Measurements from ENCODE around the gene SLC2A1. TPM values are rescaled to one million over a fixed set of nuclear protein-coding genes. Genes with fewer than 3 reads are reported as not detected.

SLC2A1 gene
- polyA plus RNA-seq, 2 donors = 70.3 to 115 TPM

GRCh38 chr1:42999308-42999707, 40.6 kb upstream of the SLC2A1 start:
- H3K4me1 ChIP-seq (ENCODE audit: control insufficient read depth in 2 of 2, insufficient read depth in 2 of 2, low read length in 1 of 2) = no peaks in the 10 kb centered on the region
- no peak overlapping the region for H3K4me3 ChIP-seq (ENCODE audit: low read depth in 1 of 2, low read length in 2 of 2)
- H3K27me3 ChIP-seq (ENCODE audit: control insufficient read depth in 1 of 2, insufficient read depth in 2 of 2, low read length in 2 of 2) = no peaks in the 10 kb centered on the region
- H3K9me3 ChIP-seq (ENCODE audit: control insufficient read depth in 2 of 2, insufficient read depth in 1 of 2, low read depth in 1 of 2, low read length in 1 of 2) = no peaks in the 10 kb centered on the region
- H3K27ac ChIP-seq (ENCODE audit: low read depth in 2 of 2, low read length in 1 of 2) = no peak overlapping the region
- H3K36me3 ChIP-seq (ENCODE audit: control insufficient read depth in 2 of 2, insufficient read depth in 2 of 2, low read length in 1 of 2) = no peaks in the 10 kb centered on the region

GRCh38 chr1:42998386-42998785, 39.7 kb upstream of the SLC2A1 start:
- no peaks in the 10 kb centered on the region for H3K36me3 ChIP-seq (ENCODE audit: control insufficient read depth in 2 of 2, insufficient read depth in 2 of 2, low read length in 1 of 2)
- WGBS, 2 donors = 39 to 48% methylated on average over 2 of the region's 2 CpGs
- no peaks in the 10 kb centered on the region for H3K27me3 ChIP-seq (ENCODE audit: control insufficient read depth in 1 of 2, insufficient read depth in 2 of 2, low read length in 2 of 2)
- H3K9me3 ChIP-seq (ENCODE audit: control insufficient read depth in 2 of 2, insufficient read depth in 1 of 2, low read depth in 1 of 2, low read length in 1 of 2) = no peaks in the 10 kb centered on the region
- H3K27ac ChIP-seq (ENCODE audit: low read depth in 2 of 2, low read length in 1 of 2) = no peak overlapping the region
- no peak overlapping the region for H3K4me3 ChIP-seq (ENCODE audit: low read depth in 1 of 2, low read length in 2 of 2)
- peaks cover 0 to 3% of the 10 kb centered on the region in 2 donors for H3K4me1 ChIP-seq (ENCODE audit: control insufficient read depth in 2 of 2, insufficient read depth in 2 of 2, low read length in 1 of 2)

- 59 to 67% methylated on average over 6 of the region's 6 CpGs for WGBS, 2 donors
- Histone ChIP-seq H3K4me3 (ENCODE audit: low read depth in 1 of 2, low read length in 2 of 2) (no peak overlapping the region), H3K4me1 (ENCODE audit: control insufficient read depth in 2 of 2, insufficient read depth in 2 of 2, low read length in 1 of 2) (peaks cover 0 to 3% of the 10 kb centered on the region in 2 donors), H3K36me3 (ENCODE audit: control insufficient read depth in 2 of 2, insufficient read depth in 2 of 2, low read length in 1 of 2) (no peaks in the 10 kb centered on the region), H3K27ac (ENCODE audit: low read depth in 2 of 2, low read length in 1 of 2) (no peak overlapping the region), H3K9me3 (ENCODE audit: control insufficient read depth in 2 of 2, insufficient read depth in 1 of 2, low read depth in 1 of 2, low read length in 1 of 2) (no peaks in the 10 kb centered on the region), H3K27me3 (ENCODE audit: control insufficient read depth in 1 of 2, insufficient read depth in 2 of 2, low read length in 2 of 2) (no peaks in the 10 kb centered on the region)
These were observed 37.8 kb upstream of the SLC2A1 start for GRCh38 chr1:42996384-42996970.

- H3K36me3 ChIP-seq (ENCODE audit: control insufficient read depth in 2 of 2, insufficient read depth in 2 of 2, low read length in 1 of 2) = no peaks in the 10 kb centered on the region
- H3K4me3 ChIP-seq (ENCODE audit: low read depth in 1 of 2, low read length in 2 of 2) = no peak overlapping the region
- 50 to 63% methylated on average over 8 of the region's 8 CpGs for WGBS, 2 donors
- H3K27me3 ChIP-seq (ENCODE audit: control insufficient read depth in 1 of 2, insufficient read depth in 2 of 2, low read length in 2 of 2) = no peaks in the 10 kb centered on the region
- no peak overlapping the region for H3K27ac ChIP-seq (ENCODE audit: low read depth in 2 of 2, low read length in 1 of 2)
- H3K4me1 ChIP-seq (ENCODE audit: control insufficient read depth in 2 of 2, insufficient read depth in 2 of 2, low read length in 1 of 2) = peaks cover 0 to 3% of the 10 kb centered on the region in 2 donors
- no peaks in the 10 kb centered on the region for H3K9me3 ChIP-seq (ENCODE audit: control insufficient read depth in 2 of 2, insufficient read depth in 1 of 2, low read depth in 1 of 2, low read length in 1 of 2)
These were observed 35.0 kb upstream of the SLC2A1 start for GRCh38 chr1:42993502-42994136.

- Histone ChIP-seq H3K4me1 (ENCODE audit: control insufficient read depth in 2 of 2, insufficient read depth in 2 of 2, low read length in 1 of 2) (peaks cover 0 to 3% of the 10 kb centered on the region in 2 donors), H3K4me3 (ENCODE audit: low read depth in 1 of 2, low read length in 2 of 2) (no peak overlapping the region), H3K27ac (ENCODE audit: low read depth in 2 of 2, low read length in 1 of 2) (no peak overlapping the region), H3K36me3 (ENCODE audit: control insufficient read depth in 2 of 2, insufficient read depth in 2 of 2, low read length in 1 of 2) (no peaks in the 10 kb centered on the region), H3K27me3 (ENCODE audit: control insufficient read depth in 1 of 2, insufficient read depth in 2 of 2, low read length in 2 of 2) (no peaks in the 10 kb centered on the region), H3K9me3 (ENCODE audit: control insufficient read depth in 2 of 2, insufficient read depth in 1 of 2, low read depth in 1 of 2, low read length in 1 of 2) (no peaks in the 10 kb centered on the region)
- WGBS, 2 donors = 68 to 79% methylated on average over 5 of the region's 5 CpGs
These were observed 33.4 kb upstream of the SLC2A1 start for GRCh38 chr1:42992054-42992571.

GRCh38 chr1:42990757-42991346, 32.2 kb upstream of the SLC2A1 start:
- no peak overlapping the region for H3K27ac ChIP-seq (ENCODE audit: low read depth in 2 of 2, low read length in 1 of 2)
- WGBS, 2 donors = 82 to 83% methylated on average over 9 of the region's 9 CpGs
- H3K36me3 ChIP-seq (ENCODE audit: control insufficient read depth in 2 of 2, insufficient read depth in 2 of 2, low read length in 1 of 2) = no peaks in the 10 kb centered on the region
- H3K4me3 ChIP-seq (ENCODE audit: low read depth in 1 of 2, low read length in 2 of 2) = no peak overlapping the region
- H3K4me1 ChIP-seq (ENCODE audit: control insufficient read depth in 2 of 2, insufficient read depth in 2 of 2, low read length in 1 of 2) = peaks cover 0 to 3% of the 10 kb centered on the region in 2 donors
- H3K9me3 ChIP-seq (ENCODE audit: control insufficient read depth in 2 of 2, insufficient read depth in 1 of 2, low read depth in 1 of 2, low read length in 1 of 2) = no peaks in the 10 kb centered on the region
- no peaks in the 10 kb centered on the region for H3K27me3 ChIP-seq (ENCODE audit: control insufficient read depth in 1 of 2, insufficient read depth in 2 of 2, low read length in 2 of 2)

- Histone ChIP-seq H3K36me3 (ENCODE audit: control insufficient read depth in 2 of 2, insufficient read depth in 2 of 2, low read length in 1 of 2) (peaks cover 0 to 2% of the 10 kb centered on the region in 2 donors), H3K27ac (ENCODE audit: low read depth in 2 of 2, low read length in 1 of 2) (no peak overlapping the region), H3K4me1 (ENCODE audit: control insufficient read depth in 2 of 2, insufficient read depth in 2 of 2, low read length in 1 of 2) (no peaks in the 10 kb centered on the region), H3K9me3 (ENCODE audit: control insufficient read depth in 2 of 2, insufficient read depth in 1 of 2, low read depth in 1 of 2, low read length in 1 of 2) (no peaks in the 10 kb centered on the region), H3K27me3 (ENCODE audit: control insufficient read depth in 1 of 2, insufficient read depth in 2 of 2, low read length in 2 of 2) (no peaks in the 10 kb centered on the region), H3K4me3 (ENCODE audit: low read depth in 1 of 2, low read length in 2 of 2) (no peak overlapping the region)
- 83 to 93% methylated on average over 1 of the region's 1 CpG for WGBS, 2 donors
These were observed 25.0 kb upstream of the SLC2A1 start for GRCh38 chr1:42983693-42984092.

GRCh38 chr1:42983253-42983652, 24.6 kb upstream of the SLC2A1 start:
- no peaks in the 10 kb centered on the region for H3K9me3 ChIP-seq (ENCODE audit: control insufficient read depth in 2 of 2, insufficient read depth in 1 of 2, low read depth in 1 of 2, low read length in 1 of 2)
- 57 to 60% methylated on average over 3 of the region's 3 CpGs for WGBS, 2 donors
- no peak overlapping the region for H3K4me3 ChIP-seq (ENCODE audit: low read depth in 1 of 2, low read length in 2 of 2)
- no peak overlapping the region for H3K27ac ChIP-seq (ENCODE audit: low read depth in 2 of 2, low read length in 1 of 2)
- no peaks in the 10 kb centered on the region for H3K4me1 ChIP-seq (ENCODE audit: control insufficient read depth in 2 of 2, insufficient read depth in 2 of 2, low read length in 1 of 2)
- H3K36me3 ChIP-seq (ENCODE audit: control insufficient read depth in 2 of 2, insufficient read depth in 2 of 2, low read length in 1 of 2) = peaks cover 0 to 2% of the 10 kb centered on the region in 2 donors
- no peaks in the 10 kb centered on the region for H3K27me3 ChIP-seq (ENCODE audit: control insufficient read depth in 1 of 2, insufficient read depth in 2 of 2, low read length in 2 of 2)

- Histone ChIP-seq H3K27ac (ENCODE audit: low read depth in 2 of 2, low read length in 1 of 2) (no peak overlapping the region), H3K9me3 (ENCODE audit: control insufficient read depth in 2 of 2, insufficient read depth in 1 of 2, low read depth in 1 of 2, low read length in 1 of 2) (no peaks in the 10 kb centered on the region), H3K27me3 (ENCODE audit: control insufficient read depth in 1 of 2, insufficient read depth in 2 of 2, low read length in 2 of 2) (no peaks in the 10 kb centered on the region), H3K4me3 (ENCODE audit: low read depth in 1 of 2, low read length in 2 of 2) (no peak overlapping the region), H3K4me1 (ENCODE audit: control insufficient read depth in 2 of 2, insufficient read depth in 2 of 2, low read length in 1 of 2) (no peaks in the 10 kb centered on the region), H3K36me3 (ENCODE audit: control insufficient read depth in 2 of 2, insufficient read depth in 2 of 2, low read length in 1 of 2) (peaks cover 0 to 2% of the 10 kb centered on the region in 2 donors)
- WGBS, 2 donors = 81 to 87% methylated on average over 6 of the region's 6 CpGs
These were observed 24.0 kb upstream of the SLC2A1 start for GRCh38 chr1:42982641-42983040.

All from esophagus (tissue), 2 donors.